GM23248 (cell line): ENCODE measurements around the gene MARK3.

Experiments
- EZH2 ChIP-seq: fragments of 200-600 bp; sonication (generic); IDR thresholded peaks from 2 replicates; pipeline ENCODE4 v1.6.1; 2018; ENCODE audit warnings: antibody characterized with exemption, mild to moderate bottlenecking; ENCODE audit not compliant: insufficient read depth, poor library complexity, severe bottlenecking
- EZH2phosphoT487 ChIP-seq: fragments of 200-600 bp; sonication (generic); IDR thresholded peaks from 2 replicates; pipeline ENCODE4 v1.6.1; 2018; ENCODE audit warnings: antibody characterized with exemption, moderate library complexity, mild to moderate bottlenecking, low read depth; ENCODE audit not compliant: insufficient read depth

DNA sequence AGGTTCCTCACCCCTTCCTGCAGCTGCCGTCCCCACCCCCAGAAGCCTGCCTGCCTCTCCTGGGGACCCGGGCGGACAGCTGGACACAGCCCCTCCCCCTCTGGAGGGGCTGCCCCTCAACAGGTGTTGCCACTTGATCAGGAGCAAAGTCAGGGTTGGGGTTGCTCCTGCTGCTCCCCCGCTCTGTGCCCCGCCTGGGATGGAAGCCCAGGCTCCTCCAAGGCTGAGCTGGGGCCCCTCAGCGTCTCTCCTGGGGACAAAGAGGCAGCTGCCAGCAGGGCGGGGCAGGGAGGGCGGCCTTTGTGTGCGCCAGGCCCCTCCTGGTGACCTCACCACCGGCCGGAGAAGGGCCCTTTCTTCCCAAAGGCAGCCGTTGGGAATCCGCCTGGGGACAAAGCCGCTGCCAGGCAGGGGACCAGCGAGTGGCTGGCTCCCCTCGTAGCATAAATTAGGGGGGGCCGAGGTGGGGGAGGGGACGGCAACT, 157.4 kb downstream of the MARK3 start:
- TF ChIP-seq EZH2 (no peak), EZH2phosphoT487 (no peak)
